ENCODE results near the gene SFSWAP.

SFSWAP gene

DNA sequence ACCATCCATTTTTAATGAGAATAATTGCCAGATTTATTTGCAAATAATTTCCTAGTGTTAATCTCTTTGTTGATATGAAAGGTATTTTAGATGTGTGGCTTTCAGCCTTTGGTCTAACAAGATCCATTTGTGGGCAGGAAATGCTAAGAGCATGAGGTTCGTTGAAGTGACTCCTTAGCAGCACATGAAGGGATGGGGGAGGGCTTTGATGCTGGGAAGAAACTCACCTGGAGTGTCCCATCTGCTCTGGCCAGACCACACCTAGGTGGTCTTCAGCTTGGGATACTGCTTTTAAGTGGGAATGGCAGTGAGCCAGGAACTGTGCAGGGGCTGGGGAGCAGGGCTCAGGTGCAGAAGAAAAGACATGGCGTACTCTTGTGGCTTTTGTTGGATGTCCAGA lies 13.6 kb downstream of the SFSWAP start:
- no peak for TF ChIP-seq TAF1 (IDR thresholded peaks at IDR 0.05; ENCODE audit: low read depth)
- TF ChIP-seq TCF12 (IDR thresholded peaks at IDR 0.05; ENCODE audit: low read depth): no peak
- no peak for TF ChIP-seq EP300 (IDR thresholded peaks at IDR 0.05; ENCODE audit: borderline replicate concordance)
- TF ChIP-seq USF1 (IDR thresholded peaks at IDR 0.05): no peak
- TF ChIP-seq CEBPB (IDR thresholded peaks at IDR 0.05): no peak
- TF ChIP-seq EGR1 (IDR thresholded peaks at IDR 0.05): no peak
- TF ChIP-seq CREB1 (IDR thresholded peaks at IDR 0.05; ENCODE audit: low read depth): no peak
- TF ChIP-seq, protein P1, sequence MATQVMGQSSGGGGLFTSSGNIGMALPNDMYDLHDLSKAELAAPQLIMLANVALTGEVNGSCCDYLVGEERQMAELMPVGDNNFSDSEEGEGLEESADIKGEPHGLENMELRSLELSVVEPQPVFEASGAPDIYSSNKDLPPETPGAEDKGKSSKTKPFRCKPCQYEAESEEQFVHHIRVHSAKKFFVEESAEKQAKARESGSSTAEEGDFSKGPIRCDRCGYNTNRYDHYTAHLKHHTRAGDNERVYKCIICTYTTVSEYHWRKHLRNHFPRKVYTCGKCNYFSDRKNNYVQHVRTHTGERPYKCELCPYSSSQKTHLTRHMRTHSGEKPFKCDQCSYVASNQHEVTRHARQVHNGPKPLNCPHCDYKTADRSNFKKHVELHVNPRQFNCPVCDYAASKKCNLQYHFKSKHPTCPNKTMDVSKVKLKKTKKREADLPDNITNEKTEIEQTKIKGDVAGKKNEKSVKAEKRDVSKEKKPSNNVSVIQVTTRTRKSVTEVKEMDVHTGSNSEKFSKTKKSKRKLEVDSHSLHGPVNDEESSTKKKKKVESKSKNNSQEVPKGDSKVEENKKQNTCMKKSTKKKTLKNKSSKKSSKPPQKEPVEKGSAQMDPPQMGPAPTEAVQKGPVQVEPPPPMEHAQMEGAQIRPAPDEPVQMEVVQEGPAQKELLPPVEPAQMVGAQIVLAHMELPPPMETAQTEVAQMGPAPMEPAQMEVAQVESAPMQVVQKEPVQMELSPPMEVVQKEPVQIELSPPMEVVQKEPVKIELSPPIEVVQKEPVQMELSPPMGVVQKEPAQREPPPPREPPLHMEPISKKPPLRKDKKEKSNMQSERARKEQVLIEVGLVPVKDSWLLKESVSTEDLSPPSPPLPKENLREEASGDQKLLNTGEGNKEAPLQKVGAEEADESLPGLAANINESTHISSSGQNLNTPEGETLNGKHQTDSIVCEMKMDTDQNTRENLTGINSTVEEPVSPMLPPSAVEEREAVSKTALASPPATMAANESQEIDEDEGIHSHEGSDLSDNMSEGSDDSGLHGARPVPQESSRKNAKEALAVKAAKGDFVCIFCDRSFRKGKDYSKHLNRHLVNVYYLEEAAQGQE (IDR thresholded peaks at IDR 0.05; ENCODE audit: low read depth): no peak
- TF ChIP-seq NFIC (IDR thresholded peaks at IDR 0.05): no peak

- TF ChIP-seq USF1 (IDR thresholded peaks at IDR 0.05) (no peak), CREB1 (IDR thresholded peaks at IDR 0.05; ENCODE audit: low read depth) (no peak), YY1 (IDR thresholded peaks at IDR 0.05; ENCODE audit: low read depth) (no peak), CEBPB (IDR thresholded peaks at IDR 0.05) (no peak), TEAD4 (IDR thresholded peaks at IDR 0.05) (no peak), TAF1 (IDR thresholded peaks at IDR 0.05; ENCODE audit: low read depth) (no peak), EP300 (IDR thresholded peaks at IDR 0.05; ENCODE audit: borderline replicate concordance) (no peak), RAD21 (IDR thresholded peaks at IDR 0.05; ENCODE audit: low read depth) (no peak), EGR1 (IDR thresholded peaks at IDR 0.05) (no peak), FOXM1 (IDR thresholded peaks at IDR 0.05; ENCODE audit: borderline replicate concordance, low read depth) (no peak)
- TF ChIP-seq, protein P2, sequence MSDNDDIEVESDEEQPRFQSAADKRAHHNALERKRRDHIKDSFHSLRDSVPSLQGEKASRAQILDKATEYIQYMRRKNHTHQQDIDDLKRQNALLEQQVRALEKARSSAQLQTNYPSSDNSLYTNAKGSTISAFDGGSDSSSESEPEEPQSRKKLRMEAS (IDR thresholded peaks at IDR 0.05): no peak
- TF ChIP-seq, protein P1 (IDR thresholded peaks at IDR 0.05; ENCODE audit: low read depth): no peak
Observed at GRCh38 chr12:131725503-131725902, 14.6 kb downstream of the SFSWAP start.

- TF ChIP-seq FOXM1 (IDR thresholded peaks at IDR 0.05; ENCODE audit: borderline replicate concordance, low read depth): no peak
- TF ChIP-seq TEAD4 (IDR thresholded peaks at IDR 0.05): no peak
- no peak for TF ChIP-seq ZBTB7A (IDR thresholded peaks at IDR 0.05; ENCODE audit: low read depth)
- TF ChIP-seq RAD21 (IDR thresholded peaks at IDR 0.05; ENCODE audit: low read depth): no peak
- TF ChIP-seq, protein P2 (IDR thresholded peaks at IDR 0.05): no peak
- TF ChIP-seq, protein P1 (IDR thresholded peaks at IDR 0.05; ENCODE audit: low read depth): no peak
- no peak for TF ChIP-seq TAF1 (IDR thresholded peaks at IDR 0.05; ENCODE audit: low read depth)
- no peak for TF ChIP-seq USF1 (IDR thresholded peaks at IDR 0.05)
- no peak for TF ChIP-seq NFIC (IDR thresholded peaks at IDR 0.05)
Observed at GRCh38 chr12:131728720-131729119, 17.8 kb downstream of the SFSWAP start.

- TF ChIP-seq EP300 (IDR thresholded peaks at IDR 0.05; ENCODE audit: borderline replicate concordance): no peak
- TF ChIP-seq TCF12 (IDR thresholded peaks at IDR 0.05; ENCODE audit: low read depth): no peak
- TF ChIP-seq, protein P1 (IDR thresholded peaks at IDR 0.05; ENCODE audit: low read depth): no peak
- no peak for TF ChIP-seq USF1 (IDR thresholded peaks at IDR 0.05)
- TF ChIP-seq YY1 (IDR thresholded peaks at IDR 0.05; ENCODE audit: low read depth): no peak
- no peak for TF ChIP-seq CREB1 (IDR thresholded peaks at IDR 0.05; ENCODE audit: low read depth)
- TF ChIP-seq CEBPB (IDR thresholded peaks at IDR 0.05): no peak
- TF ChIP-seq ZBTB7A (IDR thresholded peaks at IDR 0.05; ENCODE audit: low read depth): no peak
- TF ChIP-seq, protein P2 (IDR thresholded peaks at IDR 0.05): no peak
- TF ChIP-seq TEAD4 (IDR thresholded peaks at IDR 0.05): no peak
- TF ChIP-seq TAF1 (IDR thresholded peaks at IDR 0.05; ENCODE audit: low read depth): no peak
- TF ChIP-seq FOXM1 (IDR thresholded peaks at IDR 0.05; ENCODE audit: borderline replicate concordance, low read depth): no peak
- no peak for TF ChIP-seq NFIC (IDR thresholded peaks at IDR 0.05)
- no peak for TF ChIP-seq EGR1 (IDR thresholded peaks at IDR 0.05)
- TF ChIP-seq RAD21 (IDR thresholded peaks at IDR 0.05; ENCODE audit: low read depth): no peak
Observed at GRCh38 chr12:131729254-131729955, 18.5 kb downstream of the SFSWAP start.

All from Ishikawa (cell line).